HEK293T (cell line): ENCODE results near the gene CACNG6.

ENCODE experiments used
- CTCF ChIA-PET: fragments of 350-600 bp; formaldehyde crosslinking; extraction: SDS; loops from one replicate; lab custom pipeline; 2021; ENCODE audit warnings: antibody characterized with exemption, inconsistent platforms; lab: Yijun Ruan, JAX
- POLR2A ChIA-PET: fragments of 350-600 bp; formaldehyde crosslinking; extraction: SDS; loops from one replicate; lab custom pipeline; 2020; ENCODE audit warnings: antibody characterized with exemption, inconsistent platforms; lab: Yijun Ruan, JAX
- DNase-seq: peaks from one replicate; pipeline ENCODE4 v3.0.0; 2012; ENCODE audit warnings: mixed read lengths; ENCODE audit errors: extremely low spot score
- ARNT ChIP-seq: fragments of 450-650 bp; IDR thresholded peaks from 2 replicates; pipeline ENCODE4 v1.6.1; 2017; ENCODE audit warnings: mild to moderate bottlenecking
- BHLHE40 ChIP-seq: fragments of 450-650 bp; IDR thresholded peaks from 2 replicates; pipeline ENCODE4 v1.6.1; 2016; ENCODE audit warnings: mild to moderate bottlenecking, moderate library complexity, borderline replicate concordance
- CTBP1 ChIP-seq: fragments of 450-650 bp; IDR thresholded peaks from 2 replicates; pipeline ENCODE4 v1.6.1; 2016; ENCODE audit warnings: borderline replicate concordance
- ELF4 ChIP-seq: fragments of 450-650 bp; IDR thresholded peaks from 2 replicates; pipeline ENCODE4 v1.6.1; 2017; ENCODE audit warnings: antibody characterized with exemption
- FOXA1 ChIP-seq: fragments of 450-650 bp; IDR thresholded peaks from 2 replicates; pipeline ENCODE4 v1.6.1; 2016; ENCODE audit warnings: mild to moderate bottlenecking
- FOXK2 ChIP-seq: fragments of 450-650 bp; IDR thresholded peaks from 2 replicates; pipeline ENCODE4 v1.6.1; 2016; ENCODE audit warnings: mild to moderate bottlenecking
- FOXM1 ChIP-seq: fragments of 450-650 bp; IDR thresholded peaks from 2 replicates; pipeline ENCODE4 v1.6.1; 2017; ENCODE audit warnings: mild to moderate bottlenecking, borderline replicate concordance
- HDGF ChIP-seq: fragments of 450-650 bp; IDR thresholded peaks from 2 replicates; pipeline ENCODE4 v1.6.1; 2017; ENCODE audit warnings: antibody characterized with exemption, borderline replicate concordance
- L3MBTL2 ChIP-seq: fragments of 450-650 bp; conservative IDR thresholded peaks from 2 replicates; pipeline ENCODE4 v1.6.1; 2016; ENCODE audit warnings: mild to moderate bottlenecking
- LEF1 ChIP-seq: fragments of 450-650 bp; IDR thresholded peaks from 2 replicates; pipeline ENCODE4 v1.6.1; 2017; ENCODE audit warnings: mild to moderate bottlenecking, borderline replicate concordance
- NFRKB ChIP-seq: fragments of 450-650 bp; IDR thresholded peaks from 2 replicates; pipeline ENCODE4 v1.6.1; 2016; ENCODE audit warnings: mild to moderate bottlenecking, moderate library complexity
- SP1 ChIP-seq: fragments of 450-650 bp; IDR thresholded peaks from 2 replicates; pipeline ENCODE4 v1.6.1; 2017
- SUZ12 ChIP-seq: fragments of 450-650 bp; IDR thresholded peaks from 2 replicates; pipeline ENCODE4 v1.6.1; 2016; ENCODE audit warnings: mild to moderate bottlenecking
- TARDBP ChIP-seq: fragments of 450-650 bp; IDR thresholded peaks from 2 replicates; pipeline ENCODE4 v1.6.1; 2016
- ZNF384 ChIP-seq: fragments of 450-650 bp; IDR thresholded peaks from 2 replicates; pipeline ENCODE4 v1.6.1; 2016
- TF ChIP-seq, protein P1 (sequence below): fragments of 450-650 bp; IDR thresholded peaks from 2 replicates; pipeline ENCODE4 v1.6.1; 2016

CACNG6 gene

GRCh38 chr19:53958168-53958571 lies 33.3 kb upstream of the CACNG6 start:
- ChIA-PET CTCF (no interaction called here), POLR2A (interaction anchor here (1.5 kb wide), 1 partner anchor 22 kb away, joined by 4 read pairs; no protein-coding TSS in a partner anchor)
- no peak for DNase-seq
- TF ChIP-seq BHLHE40 (no peak), CTBP1 (no peak), SP1 (no peak), FOXA1 (no peak), FOXM1 (no peak), LEF1 (no peak)
- TF ChIP-seq, protein P1, sequence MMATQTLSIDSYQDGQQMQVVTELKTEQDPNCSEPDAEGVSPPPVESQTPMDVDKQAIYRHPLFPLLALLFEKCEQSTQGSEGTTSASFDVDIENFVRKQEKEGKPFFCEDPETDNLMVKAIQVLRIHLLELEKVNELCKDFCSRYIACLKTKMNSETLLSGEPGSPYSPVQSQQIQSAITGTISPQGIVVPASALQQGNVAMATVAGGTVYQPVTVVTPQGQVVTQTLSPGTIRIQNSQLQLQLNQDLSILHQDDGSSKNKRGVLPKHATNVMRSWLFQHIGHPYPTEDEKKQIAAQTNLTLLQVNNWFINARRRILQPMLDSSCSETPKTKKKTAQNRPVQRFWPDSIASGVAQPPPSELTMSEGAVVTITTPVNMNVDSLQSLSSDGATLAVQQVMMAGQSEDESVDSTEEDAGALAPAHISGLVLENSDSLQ = no peak

GRCh38 chr19:53958823-53959757 lies 32.3 kb upstream of the CACNG6 start:
- no peak for DNase-seq
- TF ChIP-seq SUZ12 (no peak), SP1 (no peak), TARDBP (no peak), ZNF384 (no peak), FOXM1 (no peak), BHLHE40 (no peak), NFRKB (no peak), FOXK2 (no peak), HDGF (no peak), FOXA1 (no peak), LEF1 (no peak), ELF4 (no peak), ARNT (no peak), CTBP1 (no peak), L3MBTL2 (no peak)
- TF ChIP-seq, protein P1 = no peak
- ChIA-PET POLR2A (interaction anchor here (0.9 kb wide), 1 partner anchor 10 kb away, joined by 3 read pairs; no protein-coding TSS in a partner anchor), CTCF (no interaction called here)

DNA sequence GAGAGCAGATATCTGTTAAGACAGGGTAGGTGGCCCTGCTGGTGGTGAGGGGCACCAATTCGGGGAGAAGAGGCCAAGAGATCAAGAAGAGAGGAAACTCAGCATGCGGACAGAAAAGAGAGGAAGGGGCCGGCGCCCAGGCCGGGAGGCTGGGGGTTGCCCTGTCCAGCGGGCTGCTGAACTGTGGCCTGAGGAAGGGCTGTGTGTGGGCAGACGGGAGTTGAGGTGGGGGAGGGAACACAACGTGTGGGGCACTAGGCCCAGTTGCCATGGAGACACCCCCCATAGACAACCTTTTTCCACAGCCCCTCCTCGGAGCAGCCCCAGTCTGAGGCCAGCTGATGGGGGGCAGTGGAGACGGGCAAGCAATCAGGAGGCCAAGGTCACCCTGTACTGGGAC lies 31.2 kb upstream of the CACNG6 start:
- DNase-seq = no peak
- ChIA-PET POLR2A (interaction anchor here (0.7 to 1.2 kb wide), 3 partner anchors 8 to 20 kb away, joined by 3 to 4 read pairs (median 3); no protein-coding TSS in a partner anchor), CTCF (no interaction called here)
- no peak for TF ChIP-seq FOXK2
- TF ChIP-seq LEF1 = no peak
- TF ChIP-seq NFRKB = no peak
- TF ChIP-seq, protein P1 = no peak
- no peak for TF ChIP-seq ZNF384
- TF ChIP-seq SUZ12 = no peak
- TF ChIP-seq FOXA1 = no peak
- TF ChIP-seq TARDBP = no peak
- no peak for TF ChIP-seq BHLHE40
- no peak for TF ChIP-seq SP1
- no peak for TF ChIP-seq HDGF
- TF ChIP-seq CTBP1 = no peak
- TF ChIP-seq L3MBTL2 = no peak
- TF ChIP-seq FOXM1 = no peak
- no peak for TF ChIP-seq ARNT
- no peak for TF ChIP-seq ELF4

DNA sequence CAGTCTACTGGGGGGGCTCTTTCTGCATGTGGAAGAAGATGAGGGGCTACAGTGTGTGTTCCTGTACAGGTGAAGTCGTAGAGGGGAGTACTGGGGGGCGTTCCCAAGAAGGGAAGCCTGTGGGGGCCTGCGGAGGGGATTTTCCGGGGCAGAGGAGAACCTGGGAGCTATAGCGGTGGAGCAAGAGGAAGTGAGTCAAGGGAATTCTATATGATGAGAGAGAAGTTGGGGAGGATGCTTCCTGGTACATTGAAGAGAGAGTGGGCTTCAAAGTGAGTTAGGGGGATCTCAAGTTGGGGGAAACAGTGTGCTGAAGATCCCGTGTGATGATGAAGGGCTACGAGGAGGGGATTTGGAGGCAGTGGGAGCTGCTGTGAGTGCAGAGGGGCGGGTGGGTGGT lies 30.6 kb upstream of the CACNG6 start:
- CTCF ChIA-PET = interaction anchor here (0.6 kb wide), 1 partner anchor 14 kb away, joined by 4 read pairs; no protein-coding TSS in a partner anchor
- POLR2A ChIA-PET = interaction anchor here (0.8 to 1.2 kb wide), 3 partner anchors 10 to 19 kb away, joined by 3 to 4 read pairs (median 3); no protein-coding TSS in a partner anchor
- TF ChIP-seq NFRKB (no peak), ARNT (no peak)
- DNase-seq = no peak

DNA sequence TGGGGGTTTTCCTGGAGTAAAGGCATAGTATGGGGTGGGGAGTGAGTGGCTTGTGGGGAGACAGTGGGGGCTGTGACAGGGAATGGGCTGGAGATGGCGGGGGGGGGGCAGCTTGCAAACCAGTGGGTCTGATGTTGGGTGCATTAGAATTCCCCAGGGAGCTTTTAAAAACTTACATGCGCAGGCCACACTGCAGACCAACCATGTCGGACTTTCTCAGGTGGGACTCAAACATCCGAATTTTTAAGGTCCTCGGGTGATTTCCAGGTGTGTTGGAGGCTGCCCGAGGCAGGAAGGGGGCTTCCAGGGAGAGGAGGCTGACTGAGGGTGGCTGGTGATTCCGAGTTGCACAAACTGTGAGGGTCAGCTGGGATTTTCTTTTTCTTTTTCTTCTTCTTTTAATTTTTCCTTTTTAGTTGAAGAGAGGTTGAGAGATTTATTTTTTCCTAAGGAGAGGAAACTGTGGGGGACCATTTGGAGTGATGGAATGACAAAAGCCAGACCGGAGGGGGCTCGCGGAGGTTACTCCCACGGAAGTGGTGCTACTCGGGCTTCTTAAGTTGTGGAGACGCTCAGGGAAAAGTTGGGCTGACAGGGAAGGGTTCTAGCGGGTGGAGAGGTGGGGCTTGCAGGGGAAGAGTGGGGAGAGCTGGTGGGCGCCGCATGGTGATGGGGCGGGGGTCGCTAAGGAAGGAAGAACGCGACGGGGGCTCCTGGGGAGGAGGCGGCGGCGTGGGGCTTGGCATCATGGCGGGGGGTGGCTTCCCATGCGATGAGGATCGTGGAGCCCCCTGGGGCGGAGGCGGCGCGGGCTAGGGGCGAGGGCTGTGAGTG lies 29.7 kb upstream of the CACNG6 start:
- TF ChIP-seq CTBP1 (peak; percentile 66), SUZ12 (no peak), L3MBTL2 (peak; percentile 71), BHLHE40 (no peak), NFRKB (no peak; the same call in 1 of the 2 replicates), SP1 (no peak), ELF4 (no peak), FOXM1 (no peak), FOXA1 (no peak), TARDBP (peak; percentile 59; the same call in 1 of the 2 replicates)
- TF ChIP-seq, protein P1 = peak; percentile 69
- ChIA-PET CTCF (interaction anchor here (0.6 kb wide), 1 partner anchor 14 kb away, joined by 4 read pairs; no protein-coding TSS in a partner anchor), POLR2A (interaction anchor here (0.8 to 1.2 kb wide), 3 partner anchors 10 to 19 kb away, joined by 3 to 4 read pairs (median 3); no protein-coding TSS in a partner anchor)
- peak; percentile 77 for DNase-seq
